ENCODE results near the gene PDE1C.

DNA sequence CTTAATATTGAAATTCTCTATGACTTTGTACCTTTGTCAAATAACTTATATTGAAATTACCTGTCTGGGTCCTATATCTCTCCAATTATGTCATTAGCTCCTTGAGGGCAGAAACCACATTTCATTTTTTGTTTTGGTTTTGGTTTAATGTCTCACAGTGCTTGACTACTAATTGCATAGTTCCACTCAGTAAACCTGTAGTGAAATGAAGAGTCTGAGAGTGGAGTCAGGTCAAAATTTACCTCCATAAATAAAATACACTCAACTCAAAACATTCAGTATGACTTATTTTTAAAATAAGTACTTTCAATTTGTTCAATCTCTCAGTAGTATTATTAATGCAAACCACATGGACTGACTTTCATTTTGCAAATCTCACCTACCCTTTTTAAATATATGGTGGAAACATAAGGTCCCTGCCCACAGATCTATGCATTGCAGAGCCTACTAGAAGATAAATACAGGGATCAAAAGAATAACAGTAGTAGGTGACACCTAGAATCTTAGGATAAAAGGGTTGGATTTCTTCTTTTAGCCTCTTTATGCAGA, 32.5 kb downstream of the PDE1C start:
- TF ChIP-seq, protein P1, sequence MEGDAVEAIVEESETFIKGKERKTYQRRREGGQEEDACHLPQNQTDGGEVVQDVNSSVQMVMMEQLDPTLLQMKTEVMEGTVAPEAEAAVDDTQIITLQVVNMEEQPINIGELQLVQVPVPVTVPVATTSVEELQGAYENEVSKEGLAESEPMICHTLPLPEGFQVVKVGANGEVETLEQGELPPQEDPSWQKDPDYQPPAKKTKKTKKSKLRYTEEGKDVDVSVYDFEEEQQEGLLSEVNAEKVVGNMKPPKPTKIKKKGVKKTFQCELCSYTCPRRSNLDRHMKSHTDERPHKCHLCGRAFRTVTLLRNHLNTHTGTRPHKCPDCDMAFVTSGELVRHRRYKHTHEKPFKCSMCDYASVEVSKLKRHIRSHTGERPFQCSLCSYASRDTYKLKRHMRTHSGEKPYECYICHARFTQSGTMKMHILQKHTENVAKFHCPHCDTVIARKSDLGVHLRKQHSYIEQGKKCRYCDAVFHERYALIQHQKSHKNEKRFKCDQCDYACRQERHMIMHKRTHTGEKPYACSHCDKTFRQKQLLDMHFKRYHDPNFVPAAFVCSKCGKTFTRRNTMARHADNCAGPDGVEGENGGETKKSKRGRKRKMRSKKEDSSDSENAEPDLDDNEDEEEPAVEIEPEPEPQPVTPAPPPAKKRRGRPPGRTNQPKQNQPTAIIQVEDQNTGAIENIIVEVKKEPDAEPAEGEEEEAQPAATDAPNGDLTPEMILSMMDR (conservative IDR thresholded peaks at IDR 0.05 in 1 of 2, IDR thresholded peaks at IDR 0.05 in 1 of 2; ENCODE audit: low read depth in 1 of 2, low read length in 2 of 2): no peak
- no peak for TF ChIP-seq EZH2 (IDR thresholded peaks at IDR 0.05; ENCODE audit: low read length, missing control alignments)
